Mesothelial cell of epicardium (in vitro differentiated cells): ENCODE results near the gene CA5A. TPM values are rescaled to one million over a fixed set of nuclear protein-coding genes. Genes with fewer than 3 reads are reported as not detected.

ENCODE experiments used
- DNase-seq, 2 experiments: peaks; one replicate each; pipeline ENCODE4 v3.0.0; 2021; ENCODE audit warnings: low spot score in 2 of 2; ENCODE audit not compliant: unreplicated experiment in 2 of 2
- H3K27ac Mint-ChIP-seq: 2 replicates; pipeline ENCODE4 v1.8.0; 2021; ENCODE audit warnings: mixed read lengths
- H3K27me3 Mint-ChIP-seq: 2 replicates; pipeline ENCODE4 v1.8.0; 2021; ENCODE audit warnings: low read depth, mixed read lengths
- H3K36me3 Mint-ChIP-seq: 2 replicates; pipeline ENCODE4 v1.8.0; 2021; ENCODE audit warnings: mixed read lengths
- H3K4me1 Mint-ChIP-seq: 2 replicates; pipeline ENCODE4 v1.8.0; 2021; ENCODE audit warnings: mixed read lengths
- H3K4me3 Mint-ChIP-seq: 2 replicates; pipeline ENCODE4 v1.8.0; 2021; ENCODE audit warnings: mild to moderate bottlenecking, moderate library complexity, mixed read lengths
- H3K9me3 Mint-ChIP-seq: 2 replicates; pipeline ENCODE4 v1.8.0; 2021; ENCODE audit warnings: mixed read lengths
- total RNA-seq: library from RNA; stranded (reverse); gene quantifications from 3 replicates; pipeline ENCODE4 v1.2.1, GENCODE V29; 2021
- TF ChIP-seq, protein P1 (sequence below): fragments of 200-600 bp; sonication (generic); IDR thresholded peaks from one replicate; pipeline ENCODE4 v1.5.0; 2021; ENCODE audit warnings: antibody characterized with exemption; ENCODE audit not compliant: unreplicated experiment

Gene CA5A
- total RNA-seq, 1 donor from 2014 or later = not detected

DNA sequence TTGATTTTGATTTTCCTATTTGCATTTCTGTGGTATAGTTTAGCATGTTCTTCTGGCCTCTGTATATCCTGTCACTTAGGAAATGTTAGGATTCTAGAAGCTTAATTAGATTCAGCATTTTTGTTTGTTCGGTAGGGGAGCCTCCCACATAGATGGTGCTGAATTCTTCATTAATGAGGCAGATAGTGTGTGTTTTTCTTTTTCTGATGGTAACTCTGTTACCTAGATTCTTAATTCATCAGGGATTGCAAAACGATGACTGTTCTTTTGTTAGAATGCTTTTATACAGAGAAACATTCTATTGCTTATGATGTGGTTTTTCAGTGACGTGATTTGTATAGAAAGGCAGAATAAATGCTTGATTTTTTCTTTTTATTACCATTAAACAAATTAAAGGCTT, 33.9 kb upstream of the CA5A start:
- no peak for DNase-seq
- Mint-ChIP-seq H3K4me1 (peaks cover 17% of the 10 kb centered on the region), H3K27ac (no peak overlapping the region), H3K36me3 (peaks cover 44% of the 10 kb centered on the region), H3K4me3 (no peak overlapping the region), H3K27me3 (no peaks in the 10 kb centered on the region), H3K9me3 (peaks cover 29% of the 10 kb centered on the region)
- TF ChIP-seq, protein P1, sequence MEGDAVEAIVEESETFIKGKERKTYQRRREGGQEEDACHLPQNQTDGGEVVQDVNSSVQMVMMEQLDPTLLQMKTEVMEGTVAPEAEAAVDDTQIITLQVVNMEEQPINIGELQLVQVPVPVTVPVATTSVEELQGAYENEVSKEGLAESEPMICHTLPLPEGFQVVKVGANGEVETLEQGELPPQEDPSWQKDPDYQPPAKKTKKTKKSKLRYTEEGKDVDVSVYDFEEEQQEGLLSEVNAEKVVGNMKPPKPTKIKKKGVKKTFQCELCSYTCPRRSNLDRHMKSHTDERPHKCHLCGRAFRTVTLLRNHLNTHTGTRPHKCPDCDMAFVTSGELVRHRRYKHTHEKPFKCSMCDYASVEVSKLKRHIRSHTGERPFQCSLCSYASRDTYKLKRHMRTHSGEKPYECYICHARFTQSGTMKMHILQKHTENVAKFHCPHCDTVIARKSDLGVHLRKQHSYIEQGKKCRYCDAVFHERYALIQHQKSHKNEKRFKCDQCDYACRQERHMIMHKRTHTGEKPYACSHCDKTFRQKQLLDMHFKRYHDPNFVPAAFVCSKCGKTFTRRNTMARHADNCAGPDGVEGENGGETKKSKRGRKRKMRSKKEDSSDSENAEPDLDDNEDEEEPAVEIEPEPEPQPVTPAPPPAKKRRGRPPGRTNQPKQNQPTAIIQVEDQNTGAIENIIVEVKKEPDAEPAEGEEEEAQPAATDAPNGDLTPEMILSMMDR = no peak

DNA sequence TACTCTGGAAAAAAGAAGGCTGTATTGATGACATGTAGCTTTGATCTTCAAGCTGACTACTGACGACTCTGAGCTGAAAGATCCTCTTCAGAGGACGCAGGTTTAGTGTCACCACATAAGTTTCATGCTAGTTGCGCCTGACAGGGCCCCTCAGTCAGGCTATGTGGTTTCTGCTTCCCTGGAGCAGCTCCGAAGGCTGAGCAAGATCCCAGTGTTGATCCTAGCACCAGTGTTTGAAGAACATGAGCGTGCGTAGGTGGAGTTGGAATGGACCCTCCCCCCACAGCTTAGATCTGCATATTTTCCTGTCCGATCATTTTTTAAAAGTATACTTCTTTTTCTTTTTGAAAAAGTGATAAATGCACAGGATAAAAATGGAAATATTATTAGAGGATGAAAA, 32.2 kb upstream of the CA5A start:
- Mint-ChIP-seq H3K27me3 (no peaks in the 10 kb centered on the region), H3K4me1 (peaks cover 30% of the 10 kb centered on the region), H3K9me3 (peaks cover 29% of the 10 kb centered on the region), H3K27ac (peak overlapping the region; percentile 76), H3K4me3 (no peak overlapping the region), H3K36me3 (peaks cover 37% of the 10 kb centered on the region)
- DNase-seq = no peak
- TF ChIP-seq, protein P1 = no peak

DNA sequence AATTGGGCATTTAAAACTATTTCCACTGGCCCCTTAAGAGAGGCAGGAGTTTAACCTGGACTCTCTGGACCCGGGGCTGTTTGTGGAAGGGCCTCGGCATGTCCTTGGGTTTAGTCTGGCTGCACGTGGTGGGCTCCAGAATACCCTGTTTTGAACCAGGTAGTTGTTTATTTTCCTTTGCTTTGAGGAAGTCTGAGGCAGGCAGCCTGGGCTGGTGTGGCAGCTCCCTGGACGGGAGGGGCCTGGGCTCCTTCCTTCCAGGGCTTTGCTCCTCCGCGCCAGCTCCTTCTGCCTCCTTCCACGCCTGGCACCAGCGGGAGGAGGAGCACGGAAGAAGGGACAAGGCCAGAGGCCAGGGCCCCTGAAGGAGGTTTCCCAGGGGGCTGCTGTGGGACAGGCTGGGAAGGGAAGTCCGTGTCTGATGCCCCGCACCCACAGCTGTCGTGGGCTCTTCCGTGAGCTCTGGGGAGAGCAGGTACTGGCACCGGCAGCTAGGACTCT, 30.4 kb upstream of the CA5A start:
- Mint-ChIP-seq H3K9me3 (peaks cover 14% of the 10 kb centered on the region), H3K27me3 (no peaks in the 10 kb centered on the region), H3K36me3 (peaks cover 22% of the 10 kb centered on the region), H3K4me1 (peaks cover 39% of the 10 kb centered on the region), H3K27ac (peak overlapping the region; percentile 81), H3K4me3 (no peak overlapping the region)
- TF ChIP-seq, protein P1 = no peak
- DNase-seq = no peak

DNA sequence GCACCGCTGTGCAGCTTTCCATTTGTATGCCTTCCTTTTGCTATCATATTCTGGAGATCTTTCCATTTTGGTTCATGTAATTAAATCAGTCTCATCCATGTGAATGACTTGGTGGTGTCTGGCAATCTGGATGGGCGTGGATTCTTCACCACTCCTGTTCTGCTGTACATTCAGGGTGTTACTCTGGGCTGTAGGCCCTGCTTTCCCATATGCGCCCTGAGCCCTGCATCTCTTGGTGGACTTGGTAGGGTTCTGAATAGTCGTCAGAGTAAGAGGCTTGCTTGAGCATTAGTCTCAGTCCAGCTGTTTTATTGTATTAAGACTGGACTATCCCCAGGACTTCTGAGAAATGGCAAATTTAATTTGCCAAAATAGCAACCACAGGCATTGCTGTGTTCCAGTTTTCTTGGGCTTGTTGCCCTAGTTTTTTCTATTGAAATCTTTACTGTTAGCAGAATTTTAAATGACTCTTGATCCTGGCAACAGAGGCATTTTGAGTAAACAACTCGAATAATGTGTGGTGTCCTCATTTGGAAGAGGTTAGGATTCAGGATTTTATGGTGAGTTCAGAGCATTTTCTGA, 29.8 kb upstream of the CA5A start:
- no peak for DNase-seq
- Mint-ChIP-seq H3K4me3 (no peak overlapping the region), H3K4me1 (peaks cover 43% of the 10 kb centered on the region), H3K36me3 (peaks cover 16% of the 10 kb centered on the region), H3K27me3 (no peaks in the 10 kb centered on the region), H3K9me3 (peaks cover 8% of the 10 kb centered on the region), H3K27ac (peak overlapping the region; percentile 81)
- TF ChIP-seq, protein P1 = no peak

DNA sequence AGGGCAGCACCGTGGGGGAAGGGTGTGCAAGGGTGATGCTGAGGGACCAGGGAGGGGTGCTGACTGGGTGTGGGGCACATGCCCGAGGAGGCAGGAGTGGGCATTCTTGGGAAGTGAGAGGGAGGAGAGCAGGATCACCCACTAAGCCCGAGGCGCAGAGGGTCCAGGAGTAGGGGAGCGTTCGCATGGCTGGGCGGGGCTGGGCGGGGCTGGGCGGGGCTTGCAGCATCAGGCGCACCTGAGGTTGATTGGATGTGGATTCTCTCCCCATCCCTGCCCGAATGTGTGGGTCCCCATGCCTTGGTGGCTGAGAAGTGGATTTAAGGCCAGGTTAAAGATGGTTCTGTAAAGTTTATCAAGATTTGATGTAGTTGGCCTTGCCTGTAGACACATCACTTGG, 29.1 kb upstream of the CA5A start:
- H3K27me3 Mint-ChIP-seq = no peaks in the 10 kb centered on the region
- DNase-seq = no peak
- H3K4me1 Mint-ChIP-seq = peaks cover 43% of the 10 kb centered on the region
- peaks cover 11% of the 10 kb centered on the region for H3K36me3 Mint-ChIP-seq
- H3K4me3 Mint-ChIP-seq = no peak overlapping the region
- TF ChIP-seq, protein P1 = no peak
- H3K9me3 Mint-ChIP-seq = peaks cover 4% of the 10 kb centered on the region
- peak overlapping the region; percentile 81 for H3K27ac Mint-ChIP-seq
